ENCODE measurements around the gene ATP6V0C.

The ATP6V0C gene

DNA sequence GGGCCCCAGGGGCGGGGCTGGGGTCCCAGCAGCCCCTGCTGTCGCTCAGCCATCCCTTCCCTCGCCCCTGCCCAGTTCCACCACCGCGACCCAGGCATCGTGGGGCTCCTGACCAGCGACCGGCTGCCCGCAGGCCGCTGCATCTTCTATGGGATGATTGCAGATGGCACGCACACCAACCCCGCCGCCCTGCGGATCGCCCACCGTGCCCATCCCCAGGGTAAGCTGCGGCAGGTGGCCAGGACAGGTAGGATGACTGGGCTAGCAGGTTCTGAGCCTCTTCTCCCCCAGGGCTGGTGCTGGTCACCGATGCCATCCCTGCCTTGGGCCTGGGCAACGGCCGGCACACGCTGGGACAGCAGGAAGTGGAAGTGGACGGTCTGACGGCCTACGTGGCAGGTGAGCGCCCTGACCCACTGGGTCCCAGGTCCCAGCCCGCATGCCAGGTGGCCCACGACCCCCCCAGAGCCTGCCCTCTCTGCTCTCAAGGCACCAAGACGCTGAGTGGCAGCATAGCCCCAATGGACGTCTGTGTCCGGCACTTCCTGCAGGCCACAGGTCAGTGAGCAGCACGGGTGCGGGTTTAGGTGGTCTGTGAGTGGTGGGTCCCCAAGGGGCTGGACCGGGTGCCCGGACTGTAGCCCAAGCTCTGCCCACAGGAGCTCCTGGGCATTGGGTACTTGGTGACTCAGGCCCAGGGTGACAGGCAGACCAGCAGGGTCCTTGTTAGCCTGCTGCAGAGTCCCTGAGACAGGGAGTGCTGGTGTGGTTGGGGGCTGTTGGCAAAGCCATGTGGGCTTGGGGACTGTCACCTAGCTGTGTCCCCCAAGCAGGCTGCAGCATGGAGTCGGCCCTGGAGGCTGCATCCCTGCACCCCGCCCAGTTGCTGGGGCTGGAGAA is 14.7 kb downstream of the ATP6V0C start:
- FAIRE-seq = no peak
- no peak for DNase-seq (ENCODE audit: insufficient read length, low spot score)
- TF ChIP-seq, protein P1, sequence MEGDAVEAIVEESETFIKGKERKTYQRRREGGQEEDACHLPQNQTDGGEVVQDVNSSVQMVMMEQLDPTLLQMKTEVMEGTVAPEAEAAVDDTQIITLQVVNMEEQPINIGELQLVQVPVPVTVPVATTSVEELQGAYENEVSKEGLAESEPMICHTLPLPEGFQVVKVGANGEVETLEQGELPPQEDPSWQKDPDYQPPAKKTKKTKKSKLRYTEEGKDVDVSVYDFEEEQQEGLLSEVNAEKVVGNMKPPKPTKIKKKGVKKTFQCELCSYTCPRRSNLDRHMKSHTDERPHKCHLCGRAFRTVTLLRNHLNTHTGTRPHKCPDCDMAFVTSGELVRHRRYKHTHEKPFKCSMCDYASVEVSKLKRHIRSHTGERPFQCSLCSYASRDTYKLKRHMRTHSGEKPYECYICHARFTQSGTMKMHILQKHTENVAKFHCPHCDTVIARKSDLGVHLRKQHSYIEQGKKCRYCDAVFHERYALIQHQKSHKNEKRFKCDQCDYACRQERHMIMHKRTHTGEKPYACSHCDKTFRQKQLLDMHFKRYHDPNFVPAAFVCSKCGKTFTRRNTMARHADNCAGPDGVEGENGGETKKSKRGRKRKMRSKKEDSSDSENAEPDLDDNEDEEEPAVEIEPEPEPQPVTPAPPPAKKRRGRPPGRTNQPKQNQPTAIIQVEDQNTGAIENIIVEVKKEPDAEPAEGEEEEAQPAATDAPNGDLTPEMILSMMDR (IDR thresholded peaks at IDR 0.05; ENCODE audit: insufficient read depth, missing control alignments) = no peak

DNA sequence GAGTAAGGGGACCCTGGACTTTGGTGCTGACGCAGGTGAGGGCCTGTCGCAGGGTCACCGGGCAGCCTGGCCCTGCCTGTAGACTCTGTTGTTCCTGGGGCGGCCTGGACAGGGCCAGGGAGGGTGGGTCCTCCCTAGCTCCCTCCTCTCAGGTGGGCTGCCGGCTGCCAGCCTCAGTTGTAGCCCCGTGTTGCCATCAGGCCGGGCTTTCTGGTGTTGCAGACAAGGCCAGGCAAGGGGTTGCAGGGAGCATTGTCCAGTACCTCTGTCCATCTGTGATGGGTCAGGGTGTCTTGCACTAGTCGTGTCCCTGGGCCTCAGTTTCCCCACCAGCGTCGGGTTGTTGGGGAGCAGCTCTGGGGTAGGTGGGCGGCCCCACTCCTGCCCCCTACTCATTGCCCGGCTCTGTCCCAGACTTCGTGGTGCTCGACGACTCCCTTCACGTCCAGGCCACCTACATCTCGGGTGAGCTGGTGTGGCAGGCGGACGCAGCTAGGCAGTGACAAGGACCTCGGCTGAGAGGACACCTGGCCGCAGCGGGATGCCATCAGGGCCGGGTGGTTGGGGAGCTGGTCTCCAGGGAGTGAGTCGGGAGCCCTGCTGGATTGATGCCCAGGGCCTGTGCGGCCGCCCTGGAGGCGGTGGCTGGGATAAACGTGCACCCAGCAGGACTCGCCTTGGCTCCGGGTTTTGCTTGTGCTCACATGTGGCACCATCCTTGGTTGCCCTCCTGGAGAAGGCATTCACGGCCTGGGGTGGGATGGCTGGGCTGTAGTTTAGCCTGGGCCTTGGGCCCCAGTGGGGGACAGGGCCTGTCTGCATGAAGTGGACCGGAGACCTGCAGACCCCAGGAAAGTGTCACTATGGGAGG is 15.5 kb downstream of the ATP6V0C start:
- TF ChIP-seq, protein P1 (IDR thresholded peaks at IDR 0.05; ENCODE audit: insufficient read depth, missing control alignments) = no peak
- DNase-seq (ENCODE audit: insufficient read length, low spot score) (no peak), FAIRE-seq (no peak)

DNA sequence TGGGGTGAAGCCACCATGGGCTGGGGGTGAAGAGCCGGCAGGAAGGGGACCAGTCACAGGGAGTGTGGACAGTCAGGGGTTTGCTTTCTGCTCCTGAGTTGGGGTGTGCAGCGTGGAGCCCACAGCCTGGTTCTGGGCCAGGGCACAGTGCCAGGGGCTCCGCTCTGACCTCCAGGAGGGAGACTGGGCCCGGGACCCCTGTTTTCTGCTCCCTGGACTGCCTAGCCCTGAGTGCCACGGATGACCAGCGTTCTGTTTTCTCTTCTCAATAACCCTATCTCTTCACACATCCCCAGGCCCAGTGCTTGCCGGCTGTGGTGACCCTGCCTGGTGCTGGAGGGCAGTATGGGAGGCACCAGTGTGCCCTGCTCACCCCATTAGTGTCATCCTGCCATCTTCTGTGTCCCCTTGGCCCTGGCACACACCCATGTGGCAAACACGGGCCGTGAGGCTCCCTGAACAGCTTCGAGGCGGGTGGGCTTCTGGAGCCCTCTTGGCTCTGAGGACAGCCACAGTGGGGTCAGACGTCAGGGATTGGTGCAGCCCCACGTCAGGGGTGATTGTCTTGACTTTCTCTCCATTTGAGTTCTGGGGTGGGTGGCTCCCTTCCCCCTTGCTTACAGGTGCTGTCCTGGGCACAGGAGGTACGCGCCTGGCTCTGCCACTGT is 16.3 kb downstream of the ATP6V0C start:
- DNase-seq (ENCODE audit: insufficient read length, low spot score) (no peak), FAIRE-seq (no peak)
- TF ChIP-seq, protein P1 (IDR thresholded peaks at IDR 0.05; ENCODE audit: insufficient read depth, missing control alignments) = no peak

DNA sequence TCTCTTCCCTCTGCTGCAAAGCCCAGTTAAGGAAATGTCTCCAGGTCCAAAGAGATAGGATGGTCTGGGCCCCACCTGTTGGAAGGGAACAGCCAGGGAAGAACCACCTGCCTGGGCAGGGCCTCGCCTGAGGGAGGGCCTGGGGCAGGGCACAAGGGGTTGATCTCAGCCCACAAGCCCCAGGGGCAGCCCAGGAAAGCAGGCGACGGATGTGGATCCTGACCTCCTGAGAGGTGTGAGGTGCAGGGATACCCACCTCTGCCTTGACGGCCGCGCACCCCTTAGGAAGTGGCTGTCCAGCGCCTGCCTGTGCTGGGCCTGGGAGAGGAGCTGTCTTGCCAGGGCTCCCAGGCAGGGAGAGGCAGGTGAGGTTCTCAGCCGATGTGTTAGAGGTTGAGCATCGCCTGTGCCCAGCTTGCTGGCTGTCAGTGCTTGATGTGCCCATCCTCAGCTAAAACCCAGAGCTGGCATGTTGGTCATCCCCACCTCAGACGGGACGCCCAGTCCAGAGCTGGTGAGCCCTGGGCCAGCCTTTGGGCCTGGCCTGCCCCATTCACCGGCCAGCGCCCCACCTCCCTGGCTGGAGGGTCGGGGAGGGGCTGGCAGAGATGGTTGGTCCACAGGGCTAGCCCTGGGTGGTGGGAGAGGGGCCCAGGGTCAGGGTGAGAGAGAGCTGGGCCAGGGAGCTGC is 17.0 kb downstream of the ATP6V0C start:
- TF ChIP-seq, protein P1 (IDR thresholded peaks at IDR 0.05; ENCODE audit: insufficient read depth, missing control alignments) = no peak
- no peak for FAIRE-seq
- DNase-seq (ENCODE audit: insufficient read length, low spot score) = no peak

DNA sequence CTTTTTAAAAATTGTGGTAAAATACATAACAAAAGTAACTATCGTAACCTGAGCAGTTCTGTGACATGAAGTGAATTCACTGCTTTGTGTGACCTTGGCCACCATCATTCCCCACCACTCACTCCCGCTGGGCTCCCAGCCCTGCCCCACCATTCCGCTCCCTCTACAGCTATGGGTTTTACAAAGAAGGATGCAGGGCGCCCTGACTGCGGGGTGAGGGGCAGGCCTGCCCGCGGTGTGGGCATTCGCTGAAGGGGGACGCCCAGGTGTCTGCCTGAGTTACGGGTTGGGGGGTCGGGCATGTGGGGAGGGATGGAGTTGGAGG is 17.6 kb downstream of the ATP6V0C start, which contains the start of gene CEMP1:
CEMP1 (minus strand) TSS at position 38 of the 325 bp plus-strand sequence. CDS start 335 bp downstream, outside the sequence.
- DNase-seq (ENCODE audit: insufficient read length, low spot score) (no peak), FAIRE-seq (no peak)
- TF ChIP-seq, protein P1 (IDR thresholded peaks at IDR 0.05; ENCODE audit: insufficient read depth, missing control alignments) = no peak

DNA sequence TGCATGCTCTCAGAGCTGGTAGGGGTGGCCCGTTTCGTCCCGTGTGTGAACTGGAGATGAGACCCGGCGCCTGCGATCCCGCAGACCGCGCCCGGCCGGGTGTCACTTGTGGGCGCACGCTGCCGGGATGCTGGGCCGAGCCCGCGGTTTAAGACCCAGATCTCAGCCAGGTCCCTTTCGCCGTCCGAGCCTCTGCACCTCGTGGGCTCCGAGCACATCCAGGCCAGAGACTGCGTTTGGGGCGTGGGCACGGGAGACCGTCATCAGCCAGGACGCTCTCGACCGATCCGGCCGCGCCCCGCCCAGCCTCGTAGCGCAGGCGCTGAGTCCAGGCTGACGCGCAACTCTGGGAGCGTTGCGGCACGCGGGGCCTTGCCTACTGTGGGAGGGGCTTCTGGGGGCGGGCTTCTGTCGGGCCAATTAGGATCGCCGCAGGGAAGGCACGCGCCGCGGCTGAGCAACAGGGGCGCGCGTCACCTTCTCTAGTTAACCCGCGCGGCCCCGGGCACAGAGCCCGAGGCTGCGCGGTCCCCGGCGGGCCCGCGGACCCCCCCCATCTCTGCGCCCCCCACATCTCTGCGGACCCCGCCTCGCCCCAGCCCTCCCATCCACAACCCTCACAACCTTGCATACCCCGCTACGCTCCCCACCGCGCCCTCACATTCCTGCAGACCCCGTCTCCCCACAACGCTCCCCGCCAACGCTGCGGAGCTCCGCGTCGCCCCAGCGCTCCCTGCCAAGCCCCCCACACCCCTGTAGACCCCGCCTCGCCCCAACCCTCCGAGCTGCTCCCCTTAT is 18.1 kb downstream of the ATP6V0C start:
- TF ChIP-seq, protein P1 (IDR thresholded peaks at IDR 0.05; ENCODE audit: insufficient read depth, missing control alignments) = no peak
- DNase-seq (ENCODE audit: insufficient read length, low spot score) (peak; percentile 97), FAIRE-seq (no peak)
